GM18526 (cell line): ENCODE results near the gene NFKB1.

Experiments
- POLR2A ChIP-seq: IDR thresholded peaks from 3 replicates; pipeline ENCODE4 v1.6.1; 2011; ENCODE audit not compliant: insufficient read length; ENCODE audit errors: extremely low read depth

NFKB1 gene

GRCh38 chr4:102642631-102643298, 141.6 kb downstream of the NFKB1 start:
- TF ChIP-seq POLR2A, result no peak

GRCh38 chr4:102647117-102647516, 146.0 kb downstream of the NFKB1 start:
- TF ChIP-seq POLR2A, result no peak

GRCh38 chr4:102657206-102657605, 156.0 kb downstream of the NFKB1 start:
- TF ChIP-seq POLR2A, result no peak

GRCh38 chr4:102663073-102663472, 161.9 kb downstream of the NFKB1 start:
- no peak for TF ChIP-seq POLR2A

GRCh38 chr4:102665527-102665926, 164.4 kb downstream of the NFKB1 start:
- TF ChIP-seq POLR2A, result no peak
